Activated CD8-positive, alpha-beta T cell treated with anti-CD3 and anti-CD28 coated beads for 36 hours (primary cell): ENCODE results near the gene KCNS3. TPM values are rescaled to one million over a fixed set of nuclear protein-coding genes. Genes with fewer than 3 reads are reported as not detected.

Source experiments
- ATAC-seq: fragments of 200-7000 bp; cut with Tn5 transposase; one replicate; pipeline ENCODE4 v1.10.0; 2021; ENCODE audit warnings: mild to moderate bottlenecking, moderate library complexity
- CTCF ChIA-PET: fragments of 350-600 bp; sonication (Branson Sonifier 250); formaldehyde crosslinking; loops from one replicate; lab custom pipeline; 2021; ENCODE audit warnings: antibody characterized with exemption; lab: Charles Lee
- POLR2A ChIA-PET: fragments of 350-600 bp; sonication (Branson Sonifier 250); formaldehyde crosslinking; loops from one replicate; lab custom pipeline; 2021; ENCODE audit warnings: antibody characterized with exemption; lab: Charles Lee
- DNase-seq: peaks from one replicate; pipeline ENCODE4 v3.0.0-alpha.2; 2020
- H3K27ac Mint-ChIP-seq: one replicate; pipeline ENCODE4 v1.8.0; 2021; ENCODE audit warnings: mild to moderate bottlenecking, mixed read lengths
- H3K27me3 Mint-ChIP-seq: one replicate; pipeline ENCODE4 v1.8.0; 2021; ENCODE audit warnings: mixed read lengths
- H3K36me3 Mint-ChIP-seq: one replicate; pipeline ENCODE4 v1.8.0; 2021; ENCODE audit warnings: low read depth, mixed read lengths
- H3K4me1 Mint-ChIP-seq: one replicate; pipeline ENCODE4 v1.8.0; 2021; ENCODE audit warnings: low read depth, mixed read lengths
- H3K4me3 Mint-ChIP-seq: one replicate; pipeline ENCODE4 v1.8.0; 2021; ENCODE audit warnings: mild to moderate bottlenecking, moderate library complexity, mixed read lengths
- H3K9me3 Mint-ChIP-seq: one replicate; pipeline ENCODE4 v1.8.0; 2021; ENCODE audit warnings: mixed read lengths
- CTCF ChIP-seq: fragments of 200-600 bp; IDR thresholded peaks from one replicate; pipeline ENCODE4 v1.8.0; 2022; ENCODE audit warnings: antibody characterized with exemption, mild to moderate bottlenecking
- intact Hi-C: fragments of 100-400 bp; cut with micrococcal nuclease; formaldehyde crosslinking; loops from one replicate; pipeline ENCODE4 v1.10.0; 2022
- total RNA-seq, 2 experiments: library from RNA; stranded (reverse); gene quantifications; one replicate each; pipeline ENCODE4 v1.2.3, GENCODE V29; 2021

The KCNS3 gene
- total RNA-seq, 2 experiments from 2014 or later, result not detected

- H3K27me3 Mint-ChIP-seq, result no peaks in the 10 kb centered on the region
- H3K36me3 Mint-ChIP-seq, result no peaks in the 10 kb centered on the region
- DNase-seq (no peak), ATAC-seq (no peak)
- no peak overlapping the region for H3K4me3 Mint-ChIP-seq
- no peak for TF ChIP-seq CTCF
- H3K4me1 Mint-ChIP-seq, result no peaks in the 10 kb centered on the region
- POLR2A ChIA-PET, result no interaction called here
- no peak overlapping the region for H3K27ac Mint-ChIP-seq
- no peaks in the 10 kb centered on the region for H3K9me3 Mint-ChIP-seq
- CTCF ChIA-PET, result no interaction called here
- intact Hi-C loops, result no loop called here
Measured at GRCh38 chr2:17950006-17950405, 71.5 kb downstream of the KCNS3 start.

- H3K27ac Mint-ChIP-seq, result no peak overlapping the region
- CTCF ChIA-PET, result no interaction called here
Measured at GRCh38 chr2:17951563-17951962, 73.1 kb downstream of the KCNS3 start.

GRCh38 chr2:17958466-17959092, 80.1 kb downstream of the KCNS3 start:
- Mint-ChIP-seq H3K27ac (no peak overlapping the region), H3K4me3 (no peak overlapping the region), H3K27me3 (no peaks in the 10 kb centered on the region), H3K36me3 (no peaks in the 10 kb centered on the region), H3K4me1 (no peaks in the 10 kb centered on the region), H3K9me3 (no peaks in the 10 kb centered on the region)
- no peak for TF ChIP-seq CTCF
- DNase-seq (no peak), ATAC-seq (no peak)
- CTCF ChIA-PET, result no interaction called here
- intact Hi-C loops, result no loop called here
- POLR2A ChIA-PET, result no interaction called here

More at GRCh38 chr2:17951563-17951962, 73.1 kb downstream of the KCNS3 start:
- no peaks in the 10 kb centered on the region for H3K4me1 Mint-ChIP-seq
- TF ChIP-seq CTCF, result no peak
- no peaks in the 10 kb centered on the region for H3K27me3 Mint-ChIP-seq
- H3K9me3 Mint-ChIP-seq, result no peaks in the 10 kb centered on the region
- DNase-seq, result no peak
- H3K36me3 Mint-ChIP-seq, result no peaks in the 10 kb centered on the region
- H3K4me3 Mint-ChIP-seq, result no peak overlapping the region
- POLR2A ChIA-PET, result no interaction called here
- no peak for ATAC-seq
- intact Hi-C loops, result no loop called here

- ChIA-PET POLR2A (no interaction called here), CTCF (no interaction called here)
- no peaks in the 10 kb centered on the region for H3K36me3 Mint-ChIP-seq
- no peak for TF ChIP-seq CTCF
- intact Hi-C loops, result no loop called here
- no peak for ATAC-seq
- H3K9me3 Mint-ChIP-seq, result no peaks in the 10 kb centered on the region
- H3K4me3 Mint-ChIP-seq, result no peak overlapping the region
- H3K4me1 Mint-ChIP-seq, result no peaks in the 10 kb centered on the region
- DNase-seq, result no peak
- H3K27me3 Mint-ChIP-seq, result no peaks in the 10 kb centered on the region
- no peak overlapping the region for H3K27ac Mint-ChIP-seq
Measured at GRCh38 chr2:17959356-17959755, 80.9 kb downstream of the KCNS3 start.

- H3K27me3 Mint-ChIP-seq, result no peaks in the 10 kb centered on the region
- no peaks in the 10 kb centered on the region for H3K9me3 Mint-ChIP-seq
- ATAC-seq, result no peak
- no peak for TF ChIP-seq CTCF
- intact Hi-C loops, result no loop called here
- H3K27ac Mint-ChIP-seq, result no peak overlapping the region
- POLR2A ChIA-PET, result no interaction called here
- CTCF ChIA-PET, result no interaction called here
- no peak overlapping the region for H3K4me3 Mint-ChIP-seq
- no peak for DNase-seq
- H3K36me3 Mint-ChIP-seq, result no peaks in the 10 kb centered on the region
- no peaks in the 10 kb centered on the region for H3K4me1 Mint-ChIP-seq
Measured at GRCh38 chr2:17959833-17960232, 81.4 kb downstream of the KCNS3 start.
